ENCODE measurements around the gene PCNP. TPM values are rescaled to one million over a fixed set of nuclear protein-coding genes. Genes with fewer than 3 reads are reported as not detected.

PCNP gene
- total and polyA plus RNA-seq, 2 experiments from 2014 or later, result 134 to 185 TPM

GRCh38 chr3:101591071-101591470 is 17.1 kb downstream of the PCNP start:
- Histone ChIP-seq H3K36me3 (ENCODE audit: insufficient read depth) (peaks cover 28% of the 10 kb centered on the region), H3K4me1 (ENCODE audit: insufficient read depth) (no peaks in the 10 kb centered on the region), H4K20me1 (replicated peaks; ENCODE audit: insufficient read depth) (peaks cover 21% of the 10 kb centered on the region), H2AFZ (no peak overlapping the region), H3K27me3 (ENCODE audit: insufficient read depth) (no peaks in the 10 kb centered on the region), H3K79me2 (replicated peaks; ENCODE audit: insufficient read depth) (peaks cover 18% of the 10 kb centered on the region), H3K27ac (ENCODE audit: low read depth) (no peak overlapping the region), H3K9me2 (ENCODE audit: insufficient read depth) (no peaks in the 10 kb centered on the region), H3K4me2 (no peak overlapping the region), H3K4me3 (no peak overlapping the region), H3F3A (replicated peaks; ENCODE audit: low read depth) (0 out of 2 replicates have a peak, but pooled peaks cover 2% of the 10 kb centered on the region)
- ATAC-seq (no peak), DNase-seq (ENCODE audit: low spot score) (no peak)
- H3K27me3 Mint-ChIP-seq (ENCODE audit: insufficient read depth, low read depth, poor library complexity), result no peaks in the 10 kb centered on the region
- H3K36me3 Mint-ChIP-seq (ENCODE audit: low read depth), result peaks cover 66% of the 10 kb centered on the region
- no peak overlapping the region for H3K4me3 Mint-ChIP-seq
- H3K4me1 Mint-ChIP-seq, result no peaks in the 10 kb centered on the region
- TF ChIP-seq EZH2phosphoT487 (IDR thresholded peaks at IDR 0.05; ENCODE audit: unreplicated experiment), result no peak
- TF ChIP-seq STAT1 (IDR thresholded peaks at IDR 0.05; ENCODE audit: unreplicated experiment), result no peak
- no peak for TF ChIP-seq REST (IDR thresholded peaks at IDR 0.05; ENCODE audit: unreplicated experiment)
- TF ChIP-seq, protein P1, sequence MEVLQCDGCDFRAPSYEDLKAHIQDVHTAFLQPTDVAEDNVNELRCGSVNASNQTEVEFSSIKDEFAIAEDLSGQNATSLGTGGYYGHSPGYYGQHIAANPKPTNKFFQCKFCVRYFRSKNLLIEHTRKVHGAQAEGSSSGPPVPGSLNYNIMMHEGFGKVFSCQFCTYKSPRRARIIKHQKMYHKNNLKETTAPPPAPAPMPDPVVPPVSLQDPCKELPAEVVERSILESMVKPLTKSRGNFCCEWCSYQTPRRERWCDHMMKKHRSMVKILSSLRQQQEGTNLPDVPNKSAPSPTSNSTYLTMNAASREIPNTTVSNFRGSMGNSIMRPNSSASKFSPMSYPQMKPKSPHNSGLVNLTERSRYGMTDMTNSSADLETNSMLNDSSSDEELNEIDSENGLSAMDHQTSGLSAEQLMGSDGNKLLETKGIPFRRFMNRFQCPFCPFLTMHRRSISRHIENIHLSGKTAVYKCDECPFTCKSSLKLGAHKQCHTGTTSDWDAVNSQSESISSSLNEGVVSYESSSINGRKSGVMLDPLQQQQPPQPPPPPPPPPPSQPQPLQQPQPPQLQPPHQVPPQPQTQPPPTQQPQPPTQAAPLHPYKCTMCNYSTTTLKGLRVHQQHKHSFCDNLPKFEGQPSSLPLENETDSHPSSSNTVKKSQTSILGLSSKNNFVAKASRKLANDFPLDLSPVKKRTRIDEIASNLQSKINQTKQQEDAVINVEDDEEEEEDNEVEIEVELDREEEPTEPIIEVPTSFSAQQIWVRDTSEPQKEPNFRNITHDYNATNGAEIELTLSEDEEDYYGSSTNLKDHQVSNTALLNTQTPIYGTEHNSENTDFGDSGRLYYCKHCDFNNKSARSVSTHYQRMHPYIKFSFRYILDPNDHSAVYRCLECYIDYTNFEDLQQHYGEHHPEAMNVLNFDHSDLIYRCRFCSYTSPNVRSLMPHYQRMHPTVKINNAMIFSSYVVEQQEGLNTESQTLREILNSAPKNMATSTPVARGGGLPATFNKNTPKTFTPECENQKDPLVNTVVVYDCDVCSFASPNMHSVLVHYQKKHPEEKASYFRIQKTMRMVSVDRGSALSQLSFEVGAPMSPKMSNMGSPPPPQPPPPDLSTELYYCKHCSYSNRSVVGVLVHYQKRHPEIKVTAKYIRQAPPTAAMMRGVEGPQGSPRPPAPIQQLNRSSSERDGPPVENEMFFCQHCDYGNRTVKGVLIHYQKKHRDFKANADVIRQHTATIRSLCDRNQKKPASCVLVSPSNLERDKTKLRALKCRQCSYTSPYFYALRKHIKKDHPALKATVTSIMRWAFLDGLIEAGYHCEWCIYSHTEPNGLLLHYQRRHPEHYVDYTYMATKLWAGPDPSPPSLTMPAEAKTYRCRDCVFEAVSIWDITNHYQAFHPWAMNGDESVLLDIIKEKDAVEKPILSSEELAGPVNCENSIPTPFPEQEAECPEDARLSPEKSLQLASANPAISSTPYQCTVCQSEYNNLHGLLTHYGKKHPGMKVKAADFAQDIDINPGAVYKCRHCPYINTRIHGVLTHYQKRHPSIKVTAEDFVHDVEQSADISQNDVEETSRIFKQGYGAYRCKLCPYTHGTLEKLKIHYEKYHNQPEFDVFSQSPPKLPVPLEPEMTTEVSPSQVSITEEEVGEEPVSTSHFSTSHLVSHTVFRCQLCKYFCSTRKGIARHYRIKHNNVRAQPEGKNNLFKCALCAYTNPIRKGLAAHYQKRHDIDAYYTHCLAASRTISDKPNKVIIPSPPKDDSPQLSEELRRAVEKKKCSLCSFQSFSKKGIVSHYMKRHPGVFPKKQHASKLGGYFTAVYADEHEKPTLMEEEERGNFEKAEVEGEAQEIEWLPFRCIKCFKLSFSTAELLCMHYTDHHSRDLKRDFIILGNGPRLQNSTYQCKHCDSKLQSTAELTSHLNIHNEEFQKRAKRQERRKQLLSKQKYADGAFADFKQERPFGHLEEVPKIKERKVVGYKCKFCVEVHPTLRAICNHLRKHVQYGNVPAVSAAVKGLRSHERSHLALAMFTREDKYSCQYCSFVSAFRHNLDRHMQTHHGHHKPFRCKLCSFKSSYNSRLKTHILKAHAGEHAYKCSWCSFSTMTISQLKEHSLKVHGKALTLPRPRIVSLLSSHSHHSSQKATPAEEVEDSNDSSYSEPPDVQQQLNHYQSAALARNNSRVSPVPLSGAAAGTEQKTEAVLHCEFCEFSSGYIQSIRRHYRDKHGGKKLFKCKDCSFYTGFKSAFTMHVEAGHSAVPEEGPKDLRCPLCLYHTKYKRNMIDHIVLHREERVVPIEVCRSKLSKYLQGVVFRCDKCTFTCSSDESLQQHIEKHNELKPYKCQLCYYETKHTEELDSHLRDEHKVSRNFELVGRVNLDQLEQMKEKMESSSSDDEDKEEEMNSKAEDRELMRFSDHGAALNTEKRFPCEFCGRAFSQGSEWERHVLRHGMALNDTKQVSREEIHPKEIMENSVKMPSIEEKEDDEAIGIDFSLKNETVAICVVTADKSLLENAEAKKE (CRISPR knock-in tag; IDR thresholded peaks at IDR 0.05), result no peak
- no peak for TF ChIP-seq ETS1 (IDR thresholded peaks at IDR 0.05)
- no peak for TF ChIP-seq ZNF114 (CRISPR knock-in tag; IDR thresholded peaks at IDR 0.05)
- no peak for TF ChIP-seq EZH2 (IDR thresholded peaks at IDR 0.05; ENCODE audit: low read depth, unreplicated experiment)
- TF ChIP-seq, protein P2, sequence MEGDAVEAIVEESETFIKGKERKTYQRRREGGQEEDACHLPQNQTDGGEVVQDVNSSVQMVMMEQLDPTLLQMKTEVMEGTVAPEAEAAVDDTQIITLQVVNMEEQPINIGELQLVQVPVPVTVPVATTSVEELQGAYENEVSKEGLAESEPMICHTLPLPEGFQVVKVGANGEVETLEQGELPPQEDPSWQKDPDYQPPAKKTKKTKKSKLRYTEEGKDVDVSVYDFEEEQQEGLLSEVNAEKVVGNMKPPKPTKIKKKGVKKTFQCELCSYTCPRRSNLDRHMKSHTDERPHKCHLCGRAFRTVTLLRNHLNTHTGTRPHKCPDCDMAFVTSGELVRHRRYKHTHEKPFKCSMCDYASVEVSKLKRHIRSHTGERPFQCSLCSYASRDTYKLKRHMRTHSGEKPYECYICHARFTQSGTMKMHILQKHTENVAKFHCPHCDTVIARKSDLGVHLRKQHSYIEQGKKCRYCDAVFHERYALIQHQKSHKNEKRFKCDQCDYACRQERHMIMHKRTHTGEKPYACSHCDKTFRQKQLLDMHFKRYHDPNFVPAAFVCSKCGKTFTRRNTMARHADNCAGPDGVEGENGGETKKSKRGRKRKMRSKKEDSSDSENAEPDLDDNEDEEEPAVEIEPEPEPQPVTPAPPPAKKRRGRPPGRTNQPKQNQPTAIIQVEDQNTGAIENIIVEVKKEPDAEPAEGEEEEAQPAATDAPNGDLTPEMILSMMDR (conservative IDR thresholded peaks at IDR 0.05; ENCODE audit: low read depth in 2 of 2), result no peak
- TF ChIP-seq POLR2AphosphoS5 (IDR thresholded peaks at IDR 0.05; ENCODE audit: low read depth), result no peak
- TF ChIP-seq ZNF331 (CRISPR knock-in tag; IDR thresholded peaks at IDR 0.05; ENCODE audit: low read depth), result no peak
- no peak for TF ChIP-seq CREB1 (CRISPR knock-in tag; IDR thresholded peaks at IDR 0.05; ENCODE audit: low read depth)
- no peak for TF ChIP-seq JUNB (IDR thresholded peaks at IDR 0.05; ENCODE audit: unreplicated experiment)
- H3K27ac Mint-ChIP-seq, result no peak overlapping the region
- no peaks in the 10 kb centered on the region for H3K9me3 Mint-ChIP-seq
